ENCODE measurements around the gene ZBTB7C.

ZBTB7C gene

GRCh38 chr18:48351216-48352050 is 57.8 kb downstream of the ZBTB7C start:
- DNase-seq: no peak

GRCh38 chr18:48348739-48349138 is 60.4 kb downstream of the ZBTB7C start:
- DNase-seq: no peak

GRCh38 chr18:48347756-48348326 is 61.3 kb downstream of the ZBTB7C start:
- no peak for DNase-seq

GRCh38 chr18:48345596-48345995 is 63.6 kb downstream of the ZBTB7C start:
- no peak for DNase-seq

- DNase-seq: no peak
These were observed 66.6 kb downstream of the ZBTB7C start for GRCh38 chr18:48342581-48342980.

- no peak for DNase-seq
These were observed 67.1 kb downstream of the ZBTB7C start for GRCh38 chr18:48342125-48342524.

GRCh38 chr18:48340560-48340959 is 68.6 kb downstream of the ZBTB7C start:
- DNase-seq: no peak

- no peak for DNase-seq
These were observed 69.5 kb downstream of the ZBTB7C start for GRCh38 chr18:48339692-48340091.

GRCh38 chr18:48338915-48339314 is 70.3 kb downstream of the ZBTB7C start:
- no peak for DNase-seq

- DNase-seq: no peak
These were observed 72.1 kb downstream of the ZBTB7C start for GRCh38 chr18:48337053-48337452.

GRCh38 chr18:48336332-48336731 is 72.9 kb downstream of the ZBTB7C start:
- no peak for DNase-seq

GRCh38 chr18:48335829-48336228 is 73.4 kb downstream of the ZBTB7C start:
- DNase-seq: no peak

- DNase-seq: no peak
These were observed 74.3 kb downstream of the ZBTB7C start for GRCh38 chr18:48334845-48335244.

GRCh38 chr18:48333563-48333962 is 75.6 kb downstream of the ZBTB7C start:
- no peak for DNase-seq

- no peak for DNase-seq
These were observed 78.9 kb downstream of the ZBTB7C start for GRCh38 chr18:48330016-48330991.

- no peak for DNase-seq
These were observed 80.5 kb downstream of the ZBTB7C start for GRCh38 chr18:48328473-48329210.

- DNase-seq: no peak
These were observed 82.1 kb downstream of the ZBTB7C start for GRCh38 chr18:48326901-48327675.

- no peak for DNase-seq
These were observed 84.0 kb downstream of the ZBTB7C start for GRCh38 chr18:48325115-48325665.

GRCh38 chr18:48324651-48325050 is 84.5 kb downstream of the ZBTB7C start:
- no peak for DNase-seq

GRCh38 chr18:48323151-48323550 is 86.0 kb downstream of the ZBTB7C start:
- DNase-seq: no peak

GRCh38 chr18:48321536-48321935 is 87.6 kb downstream of the ZBTB7C start:
- no peak for DNase-seq

- DNase-seq: no peak
These were observed 88.1 kb downstream of the ZBTB7C start for GRCh38 chr18:48321121-48321520.

Measured in Kasumi-1 (cell line).